Adipose tissue (tissue), 3 donors: Measurements from ENCODE around the gene ANAPC5. TPM values are rescaled to one million over a fixed set of nuclear protein-coding genes. Genes with fewer than 3 reads are reported as not detected.
"Not testable (repeated sequence)": the region's sequence is repeated elsewhere in the genome, so short reads cannot be mapped to it uniquely, and the experiment has no call there.

ENCODE experiments used
- H3K27ac ChIP-seq: one replicate; pipeline ENCODE4 v1.5.1; 2013; ENCODE audit warnings: low read depth, low read length
- WGBS, 3 donors: extraction: QIAGEN DNeasy Blood & Tissue Kit; methylation state at CpG; one replicate each; pipeline ENCODE4 v1.1.7; 2013; 5-methylcytosine and 5-hydroxymethylcytosine counted together
- polyA plus RNA-seq, 3 donors: library from polyadenylated mRNA; stranded (reverse); fragments of 200-250 nt; gene quantifications; one replicate each; pipeline ENCODE4 v1.2.3, GENCODE V29; 2013
- donor health status: healthy with polysubstance abuse.
- donor health status: Bipolar disorder and iron deficiency.
- donor health status: healthy.

ANAPC5 gene
- polyA plus RNA-seq, 3 donors: 79.2 to 104 (median 80.3) TPM

DNA sequence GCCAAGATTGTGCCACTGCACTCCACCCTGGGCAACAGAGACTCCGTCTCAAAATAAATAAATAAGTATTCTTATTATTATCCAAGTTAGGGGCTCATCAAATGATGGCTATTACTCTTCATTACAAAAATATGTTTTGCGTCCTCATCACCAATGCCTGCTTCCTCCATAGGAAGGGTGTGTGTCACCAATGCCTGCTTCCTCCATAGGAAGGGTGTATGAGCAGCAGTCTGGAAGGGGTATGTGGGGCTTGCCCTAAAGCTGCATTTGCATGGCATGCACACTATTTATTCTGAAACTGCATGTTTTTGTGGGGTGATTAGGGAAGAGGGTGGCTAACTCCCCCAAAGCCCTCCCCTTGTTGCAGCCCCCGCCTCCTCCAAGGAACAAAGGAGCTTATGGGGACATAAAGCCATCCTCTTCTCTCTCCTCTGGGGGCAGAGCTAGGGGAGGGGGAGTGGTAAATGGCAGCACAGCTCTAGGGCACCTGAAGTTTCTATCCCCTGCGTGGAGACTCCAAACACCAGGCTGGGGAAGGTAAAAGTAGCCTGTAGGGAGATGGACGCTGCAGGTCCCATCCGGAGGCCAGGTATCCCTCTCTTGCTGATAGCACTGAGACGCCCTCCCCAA, 57.0 kb downstream of the ANAPC5 start:
- no peak overlapping the region for H3K27ac ChIP-seq
- WGBS, 3 donors: 23 to 36% (median 26%) methylated on average over 7 of the region's 7 CpGs

DNA sequence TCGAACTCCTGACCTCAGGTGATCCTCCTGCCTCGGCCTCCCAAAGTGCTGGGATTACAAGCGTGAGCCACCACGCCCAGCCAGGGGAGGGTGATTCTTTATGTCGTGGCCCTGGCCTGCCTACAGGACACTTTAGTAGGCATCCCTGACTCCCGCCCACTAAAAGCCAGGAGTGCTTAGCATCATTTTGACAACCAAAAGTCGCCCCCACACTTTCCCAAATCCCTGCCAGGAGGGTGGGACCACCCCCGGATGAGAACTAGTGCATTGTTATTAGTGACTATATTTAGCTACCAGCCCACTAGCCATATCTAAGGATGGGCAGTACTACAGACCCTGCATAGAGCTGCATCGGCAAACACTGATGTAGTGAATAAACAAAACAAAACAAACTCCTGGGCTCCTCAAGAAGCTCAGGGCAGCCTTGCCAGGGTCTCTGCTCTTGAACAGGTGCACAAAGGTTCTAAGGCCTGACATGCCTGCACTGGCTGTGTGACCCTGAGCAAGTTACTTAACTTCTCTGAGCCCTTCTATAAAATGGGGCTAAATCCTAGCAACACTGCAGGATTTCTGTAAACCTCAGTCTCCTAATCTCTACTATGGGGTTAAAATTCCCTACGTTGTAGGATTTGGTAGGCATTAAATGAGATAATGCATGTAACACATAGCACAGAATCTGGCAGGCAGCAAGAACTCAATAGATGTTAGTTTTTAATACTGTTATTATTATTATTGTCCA, 57.9 kb downstream of the ANAPC5 start:
- no peak overlapping the region for H3K27ac ChIP-seq
- WGBS, 3 donors: 70 to 82% (median 82%) methylated on average over 7 to 10 of the region's 10 CpGs

DNA sequence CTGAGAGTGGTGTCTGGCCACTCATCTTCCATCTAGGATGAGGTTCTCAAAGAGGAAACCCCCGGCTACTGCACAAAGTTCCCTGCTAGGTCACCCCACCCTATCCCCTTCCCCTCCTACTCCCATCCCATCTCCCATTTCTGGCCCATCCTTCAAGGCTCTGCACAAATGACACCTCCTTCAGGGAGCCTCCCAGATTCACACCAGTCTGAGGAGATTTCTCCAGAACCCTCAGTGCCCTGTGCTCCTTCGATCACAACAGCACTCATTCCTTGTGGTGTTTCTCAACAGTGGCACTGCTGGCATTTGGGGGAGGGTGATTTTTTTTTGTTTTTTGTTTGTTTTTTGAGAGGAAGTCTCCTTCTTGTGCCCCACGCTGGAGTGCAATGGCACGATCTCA, 58.6 kb downstream of the ANAPC5 start:
- 59 to 96% (median 62%) methylated on average over 4 of the region's 4 CpGs for WGBS, 3 donors
- H3K27ac ChIP-seq: no peak overlapping the region

DNA sequence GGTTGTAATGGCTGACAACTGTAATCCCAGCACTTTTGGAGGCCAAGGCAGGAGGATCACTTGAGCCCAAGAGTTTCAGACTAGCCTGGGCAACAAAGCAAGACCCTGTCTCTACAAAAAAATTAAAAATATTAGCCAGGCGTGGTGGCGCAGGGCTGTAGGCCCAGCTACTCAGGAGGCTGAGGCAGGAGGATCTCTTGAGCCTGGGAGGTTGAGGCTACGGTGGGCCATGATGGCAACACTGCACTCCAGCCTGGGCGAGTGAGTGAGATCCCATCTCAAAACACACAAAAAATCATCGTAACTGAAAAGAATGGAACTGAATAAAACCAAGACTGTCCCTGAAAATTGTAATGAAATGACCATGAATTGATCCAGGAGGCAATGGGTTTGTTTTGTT, 61.8 kb downstream of the ANAPC5 start:
- H3K27ac ChIP-seq: no peak overlapping the region
- 96 to 97% (median 97%) methylated on average over 5 of the region's 5 CpGs for WGBS, 3 donors

DNA sequence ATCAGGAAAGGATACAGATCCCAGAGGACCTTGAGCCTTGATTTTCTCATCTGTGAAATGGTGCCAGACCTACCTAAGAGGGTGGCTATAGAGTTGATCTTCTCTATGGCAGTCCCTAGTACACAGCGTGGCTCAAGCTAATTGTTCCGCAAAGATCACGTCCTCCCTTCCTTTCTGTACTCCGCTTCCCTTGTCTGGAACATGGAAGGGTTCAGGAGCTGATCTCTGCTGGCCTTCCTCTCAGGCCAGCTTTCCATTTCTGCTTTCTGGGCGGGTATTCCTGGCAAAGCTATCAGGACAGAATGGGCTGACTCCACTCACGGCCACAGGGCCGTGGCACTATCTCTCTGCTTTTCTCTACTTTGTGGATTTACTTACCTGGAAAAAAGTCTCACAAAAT, 62.2 kb downstream of the ANAPC5 start:
- 72 to 93% (median 81%) methylated on average over 7 of the region's 7 CpGs for WGBS, 3 donors
- no peak overlapping the region for H3K27ac ChIP-seq

- H3K27ac ChIP-seq: no peak overlapping the region
- 17 to 64% (median 30%) methylated on average over 9 of the region's 9 CpGs for WGBS, 3 donors
Observed at GRCh38 chr12:121288986-121289385, 63.2 kb downstream of the ANAPC5 start.

- H3K27ac ChIP-seq: no peak overlapping the region
- 30 to 67% (median 42%) methylated on average over 10 of the region's 10 CpGs for WGBS, 3 donors
Observed at GRCh38 chr12:121288158-121288845, 63.9 kb downstream of the ANAPC5 start.

DNA sequence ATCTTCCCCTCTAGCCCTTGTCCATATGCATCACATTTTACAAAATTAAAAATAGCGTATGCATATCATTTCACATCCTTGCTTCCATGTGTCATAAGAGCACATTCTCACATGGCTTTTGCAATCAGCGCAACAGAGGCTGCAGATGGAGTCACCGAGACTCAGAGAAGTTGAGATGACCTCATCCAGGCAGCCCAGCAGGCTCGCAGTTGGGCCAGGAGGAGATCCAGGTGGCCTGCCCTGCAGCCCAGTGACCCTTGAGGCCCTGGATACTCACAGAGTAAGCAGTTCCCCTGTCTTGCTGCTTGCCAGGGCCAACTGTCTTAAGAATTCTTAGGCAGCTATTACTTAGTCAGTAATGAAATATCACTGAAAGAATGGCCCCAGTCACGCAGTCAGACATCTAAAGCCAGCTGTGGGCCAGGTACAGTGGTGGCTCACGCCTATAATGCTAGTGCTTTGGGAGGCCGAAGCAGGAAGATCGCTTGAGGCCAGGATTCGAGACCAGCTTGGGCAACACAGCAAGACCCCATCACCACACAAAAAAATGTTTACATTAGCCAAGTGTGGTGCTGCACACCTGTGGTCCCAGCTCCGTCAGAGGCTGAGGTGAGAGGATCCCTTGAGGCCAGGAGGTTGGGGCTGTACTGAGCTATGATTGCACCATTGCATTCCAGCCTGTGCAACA, 64.8 kb downstream of the ANAPC5 start:
- H3K27ac ChIP-seq: no peak overlapping the region
- 68 to 89% (median 68%) methylated on average over 10 of the region's 10 CpGs for WGBS, 3 donors

- no peak overlapping the region for H3K27ac ChIP-seq
- WGBS, 3 donors: 95 to 100% (median 96%) methylated on average over 1 of the region's 1 CpG
Observed at GRCh38 chr12:121285856-121286255, 66.4 kb downstream of the ANAPC5 start.

- 63 to 78% (median 70%) methylated on average over 14 of the region's 14 CpGs for WGBS, 3 donors
- peak overlapping the region; percentile 41 for H3K27ac ChIP-seq
Observed at GRCh38 chr12:121284551-121285390, 67.4 kb downstream of the ANAPC5 start.

DNA sequence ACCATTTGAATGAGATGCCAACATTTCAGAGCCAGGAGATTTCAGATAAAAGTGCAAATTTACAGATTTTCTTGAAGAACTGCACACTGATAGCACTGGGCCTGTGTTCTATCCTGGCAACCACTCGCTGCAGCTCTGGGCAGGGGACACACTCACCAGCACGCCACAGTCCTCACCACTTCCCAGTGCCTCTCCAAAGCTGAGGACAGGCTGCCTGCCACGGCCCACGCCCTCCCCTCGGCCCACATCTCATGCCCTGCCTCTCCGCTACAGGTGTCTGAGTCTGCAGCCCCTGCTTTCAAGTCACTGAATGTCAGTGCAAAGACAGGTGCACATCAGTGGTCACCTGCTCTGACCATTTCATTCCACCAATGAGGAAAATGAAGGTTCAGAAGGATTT, 68.4 kb downstream of the ANAPC5 start:
- H3K27ac ChIP-seq: no peak overlapping the region
- WGBS, 3 donors: 93 to 99% (median 96%) methylated on average over 6 of the region's 6 CpGs

DNA sequence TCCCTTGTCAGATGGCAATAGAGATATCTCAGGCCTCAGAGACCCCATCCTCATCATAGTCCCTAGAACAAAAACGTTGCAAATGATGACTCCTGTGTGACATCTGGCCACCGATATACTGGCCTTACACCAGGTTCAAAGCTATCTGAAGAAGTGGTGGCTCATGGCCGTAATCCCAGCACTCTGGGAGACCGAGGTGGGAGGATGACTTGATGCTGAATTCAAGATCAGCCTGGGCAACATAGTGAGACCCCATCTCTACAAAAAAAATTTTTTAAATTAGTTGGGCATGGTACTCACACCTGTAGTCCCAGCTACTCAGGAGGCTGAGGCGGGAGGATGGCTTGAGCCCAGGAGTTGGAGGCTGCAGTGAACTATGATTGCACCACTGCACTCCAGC, 68.8 kb downstream of the ANAPC5 start:
- WGBS, 3 donors: 88 to 90% (median 88%) methylated on average over 5 of the region's 5 CpGs
- no peak overlapping the region for H3K27ac ChIP-seq

DNA sequence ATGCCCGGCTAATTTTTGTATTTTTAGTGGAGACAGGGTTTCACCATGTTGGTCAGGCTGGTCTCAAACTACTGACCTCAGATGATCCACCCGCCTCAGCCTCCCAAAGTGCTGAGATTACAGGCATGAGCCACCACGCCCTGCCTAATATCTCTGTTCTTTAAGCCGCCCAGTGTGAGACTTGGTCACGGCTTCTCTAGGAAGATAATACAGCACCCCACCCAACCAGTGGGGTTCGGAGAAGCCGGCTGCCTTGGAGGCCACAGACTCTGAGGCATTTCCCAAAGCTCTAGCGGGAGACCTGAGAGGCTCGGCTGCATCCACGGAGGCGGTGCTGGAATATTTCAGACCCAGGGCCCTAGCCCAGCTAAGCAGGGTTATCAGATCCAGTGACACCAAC, 69.3 kb downstream of the ANAPC5 start:
- H3K27ac ChIP-seq: not testable (repeated sequence)
- WGBS, 3 donors: 79 to 89% (median 82%) methylated on average over 11 of the region's 11 CpGs

GRCh38 chr12:121282072-121282742, 70.0 kb downstream of the ANAPC5 start:
- no peak overlapping the region for H3K27ac ChIP-seq
- WGBS, 3 donors: 51 to 74% (median 54%) methylated on average over 10 of the region's 10 CpGs

- H3K27ac ChIP-seq: not testable (repeated sequence)
- WGBS, 3 donors: 79 to 86% (median 81%) methylated on average over 14 of the region's 14 CpGs
Observed at GRCh38 chr12:121281116-121281515, 71.1 kb downstream of the ANAPC5 start.

GRCh38 chr12:121280531-121280930, 71.7 kb downstream of the ANAPC5 start:
- 92% methylated on average over 11 of the region's 11 CpGs for WGBS, 3 donors
- H3K27ac ChIP-seq: not testable (repeated sequence)

DNA sequence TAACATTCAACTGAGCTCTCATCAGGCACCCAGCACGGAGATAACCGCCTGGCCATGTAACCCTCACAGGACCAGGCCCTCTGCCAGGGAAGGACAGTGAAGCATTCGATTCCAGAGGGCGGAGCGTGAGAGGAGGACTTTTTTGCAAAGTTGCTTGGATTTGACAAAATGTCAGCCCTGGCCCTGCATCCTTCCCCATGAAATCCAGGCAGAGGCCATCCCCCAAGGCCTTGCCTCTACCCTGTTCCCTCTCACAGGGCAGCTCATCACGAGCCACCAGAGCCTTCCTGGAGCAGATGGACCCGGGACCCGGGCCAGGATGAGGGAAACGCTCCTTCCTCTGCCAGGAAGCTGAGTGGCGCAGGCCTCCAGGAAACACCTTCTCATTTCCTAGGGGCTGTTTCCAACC, 72.7 kb downstream of the ANAPC5 start:
- no peak overlapping the region for H3K27ac ChIP-seq
- WGBS, 3 donors: 33 to 62% (median 40%) methylated on average over 10 of the region's 10 CpGs

GRCh38 chr12:121279071-121279375, 73.2 kb downstream of the ANAPC5 start:
- no peak overlapping the region for H3K27ac ChIP-seq
- whole genome bisulfite sequencing, 3 donors: 43 to 62% (median 47%) methylated on average over 13 of the region's 13 CpGs
